GM21447 (cell line): ENCODE data around the gene GPRC5C.

Source experiments
- ATAC-seq: cut with Tn5 transposase; IDR thresholded peaks from one replicate; pipeline ENCODE4 v1.9.1; 2021; ENCODE audit not compliant: unreplicated experiment

The GPRC5C gene, protein sequence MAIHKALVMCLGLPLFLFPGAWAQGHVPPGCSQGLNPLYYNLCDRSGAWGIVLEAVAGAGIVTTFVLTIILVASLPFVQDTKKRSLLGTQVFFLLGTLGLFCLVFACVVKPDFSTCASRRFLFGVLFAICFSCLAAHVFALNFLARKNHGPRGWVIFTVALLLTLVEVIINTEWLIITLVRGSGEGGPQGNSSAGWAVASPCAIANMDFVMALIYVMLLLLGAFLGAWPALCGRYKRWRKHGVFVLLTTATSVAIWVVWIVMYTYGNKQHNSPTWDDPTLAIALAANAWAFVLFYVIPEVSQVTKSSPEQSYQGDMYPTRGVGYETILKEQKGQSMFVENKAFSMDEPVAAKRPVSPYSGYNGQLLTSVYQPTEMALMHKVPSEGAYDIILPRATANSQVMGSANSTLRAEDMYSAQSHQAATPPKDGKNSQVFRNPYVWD

GRCh38 chr17:74431568-74432423 lies at the start of gene GPRC5C:
GPRC5C (plus strand) TSS chr17:74432088; CDS start chr17:74439777, 7,689 bp downstream.
- no peak for ATAC-seq

- ATAC-seq: no peak
Observed at GRCh38 chr17:74383141-74383540, 48.7 kb upstream of the GPRC5C start.

GRCh38 chr17:74385201-74385600 lies 46.7 kb upstream of the GPRC5C start:
- ATAC-seq: no peak

DNA sequence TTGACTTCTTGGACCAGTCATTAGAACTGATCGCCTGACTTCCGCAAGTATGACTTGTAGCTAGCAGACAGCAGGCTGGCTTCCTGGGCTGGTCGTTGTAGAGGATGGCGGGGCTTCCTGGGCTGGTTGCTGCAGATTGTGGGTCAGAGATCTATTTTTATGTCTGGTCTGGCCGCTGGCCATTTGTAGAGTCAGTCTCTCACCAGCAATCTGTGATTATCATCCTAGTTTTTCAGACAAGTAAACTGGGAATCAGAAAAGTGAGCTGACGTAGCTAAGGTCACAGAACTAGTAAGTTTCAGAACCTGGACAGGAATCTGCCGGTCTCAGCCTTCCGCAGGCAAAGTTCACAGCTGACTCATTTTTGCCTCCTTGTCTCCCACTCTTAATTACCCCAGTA lies 45.5 kb upstream of the GPRC5C start:
- no peak for ATAC-seq

- ATAC-seq: no peak
Observed at GRCh38 chr17:74387365-74388218, 44.3 kb upstream of the GPRC5C start.

DNA sequence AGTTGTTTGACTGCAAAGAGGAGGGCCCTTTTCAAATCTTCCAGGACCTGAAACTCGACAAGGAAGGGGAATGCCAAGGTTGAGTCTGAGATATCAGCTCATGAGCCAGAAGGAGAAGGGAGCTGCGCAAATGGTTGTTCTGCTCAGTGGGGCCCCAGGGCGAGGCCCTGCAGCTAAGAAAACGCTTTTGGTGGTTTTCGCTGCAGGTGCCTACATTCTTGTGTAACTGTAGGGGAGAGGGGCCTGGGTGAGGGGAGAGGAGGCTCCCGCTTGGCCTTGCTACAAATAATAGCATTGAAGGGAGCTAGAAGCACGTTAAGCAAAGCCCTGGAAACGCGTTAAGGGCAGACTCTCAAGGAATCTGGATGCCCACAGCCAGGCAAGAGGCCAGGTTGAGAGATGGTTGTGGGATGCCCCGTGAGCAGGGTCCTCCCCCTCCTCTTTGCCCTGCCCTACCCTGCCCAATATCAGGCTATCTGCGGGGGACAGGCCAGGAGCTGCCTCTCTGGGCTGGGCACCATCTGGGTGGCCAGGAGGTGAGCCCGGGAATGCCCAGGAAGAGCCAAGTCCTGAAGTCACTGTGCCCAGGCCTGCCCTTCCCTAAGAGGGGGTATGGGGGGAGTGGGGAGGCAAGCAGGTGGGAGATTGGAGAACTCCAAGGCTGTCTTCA lies 42.7 kb upstream of the GPRC5C start:
- ATAC-seq: no peak

DNA sequence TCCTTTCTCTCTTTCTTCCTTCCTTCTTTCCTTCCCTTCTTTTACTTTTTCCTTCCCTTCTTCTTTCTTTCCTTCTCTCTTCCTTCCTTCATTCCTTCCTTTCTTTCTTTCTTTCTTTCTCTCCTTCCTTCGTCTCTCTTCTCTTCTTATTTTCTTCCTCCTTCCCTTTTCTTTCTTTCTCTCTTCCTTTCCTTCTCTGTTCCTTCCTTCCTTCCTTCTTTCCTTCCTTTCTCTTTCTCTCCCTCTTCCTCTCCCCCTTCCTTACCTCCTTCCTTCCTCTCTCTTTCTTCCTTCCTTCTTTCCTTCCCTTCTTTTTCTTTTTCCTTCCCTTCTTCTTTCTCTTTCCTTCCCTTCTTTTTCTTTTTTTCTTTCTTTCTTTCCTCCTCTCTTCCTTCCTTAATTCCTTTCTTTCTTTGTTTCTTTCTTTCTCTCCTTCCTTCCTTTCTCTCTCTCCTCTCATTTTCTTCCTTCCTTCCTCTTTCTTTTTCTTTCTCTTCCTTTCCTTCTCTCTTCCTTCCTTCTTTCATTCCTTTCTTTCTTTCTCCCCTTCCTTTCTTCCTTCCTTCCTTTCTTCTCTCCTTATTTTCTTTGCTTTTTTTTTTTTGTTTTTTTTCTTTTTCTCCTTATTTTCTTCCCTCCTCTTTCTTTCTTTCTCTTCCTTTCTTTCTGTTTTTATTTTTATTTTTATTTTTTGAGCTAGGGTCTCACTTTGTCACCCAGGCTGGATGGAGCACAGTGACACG lies 41.8 kb upstream of the GPRC5C start:
- no peak for ATAC-seq

GRCh38 chr17:74390680-74391653 lies 40.9 kb upstream of the GPRC5C start:
- ATAC-seq: no peak

- ATAC-seq: no peak
Observed at GRCh38 chr17:74391771-74392170, 40.1 kb upstream of the GPRC5C start.

GRCh38 chr17:74392848-74393247 lies 39.0 kb upstream of the GPRC5C start:
- no peak for ATAC-seq

GRCh38 chr17:74393346-74393942 lies 38.4 kb upstream of the GPRC5C start:
- no peak for ATAC-seq

DNA sequence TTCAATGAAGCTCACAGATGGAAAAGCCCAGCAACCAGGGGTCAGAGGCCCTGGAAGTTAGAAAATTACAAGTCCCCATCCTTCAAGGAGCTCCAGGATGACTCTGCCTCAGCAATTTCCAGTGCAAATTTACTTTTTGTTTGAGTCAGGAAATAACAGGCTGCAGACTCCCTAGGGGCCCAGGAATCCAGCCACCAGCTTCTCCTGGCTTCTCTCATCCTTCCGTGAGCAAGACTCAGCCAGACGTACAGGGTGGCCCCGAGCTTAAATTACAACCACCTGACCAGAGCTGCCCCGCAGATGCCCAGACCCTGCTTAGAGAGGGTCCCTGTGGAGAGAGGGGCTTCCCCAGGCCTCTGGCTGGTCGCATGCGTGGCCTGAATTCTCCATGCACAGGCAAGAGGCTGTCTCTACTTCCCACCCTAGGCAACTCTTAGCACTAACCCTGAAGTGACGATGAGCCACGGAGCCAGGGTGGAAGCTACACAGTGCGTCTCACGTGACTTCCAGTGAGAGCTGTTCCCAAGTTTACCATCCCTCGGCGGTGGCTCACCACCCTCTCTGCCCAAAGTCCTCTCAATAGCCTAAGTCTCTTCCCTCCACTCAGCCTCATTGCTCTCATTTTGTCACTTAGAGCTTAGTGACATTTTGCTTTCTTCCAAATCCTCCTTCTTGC lies 37.5 kb upstream of the GPRC5C start:
- no peak for ATAC-seq

DNA sequence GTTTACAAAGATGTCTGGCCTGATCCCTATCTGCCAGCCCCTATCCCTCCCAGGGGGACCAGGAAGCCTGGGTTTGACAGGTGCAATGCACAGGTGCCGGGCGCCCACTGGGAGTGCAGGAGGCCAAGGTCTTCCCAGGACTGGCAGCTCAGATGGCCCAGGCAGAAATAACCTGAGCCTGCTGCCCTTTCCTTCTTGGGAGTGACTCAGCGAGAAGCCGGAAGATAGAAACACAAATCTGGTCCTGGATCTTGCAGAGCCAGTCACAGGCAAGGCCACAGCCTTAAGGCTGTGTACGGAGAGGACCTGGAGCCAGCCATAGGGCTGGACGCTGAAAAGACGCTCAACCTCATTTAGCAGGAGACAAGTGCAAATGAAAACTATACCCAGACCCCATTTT lies 36.9 kb upstream of the GPRC5C start:
- no peak for ATAC-seq

DNA sequence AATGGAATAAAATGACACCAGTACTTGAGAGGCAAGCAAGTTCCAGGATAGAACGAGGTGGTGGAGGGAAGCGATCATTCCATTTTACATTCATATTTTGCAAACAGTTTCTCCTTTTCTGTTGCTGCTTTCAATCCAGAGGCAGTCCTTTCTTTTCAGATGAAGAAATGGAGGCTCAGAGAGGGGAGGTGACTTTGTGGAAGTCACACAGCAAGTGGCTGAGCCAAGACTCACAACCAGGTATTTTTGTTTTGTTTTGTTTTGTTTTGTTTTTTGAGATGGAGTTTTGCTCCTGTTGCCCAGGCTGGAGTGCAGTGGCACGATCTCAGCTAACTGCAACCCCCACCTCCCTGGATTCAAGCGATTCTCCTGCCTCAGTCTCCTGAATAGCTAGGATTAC lies 35.3 kb upstream of the GPRC5C start:
- no peak for ATAC-seq

- no peak for ATAC-seq
Observed at GRCh38 chr17:74402048-74402447, 29.8 kb upstream of the GPRC5C start.

GRCh38 chr17:74403512-74404137 lies 28.3 kb upstream of the GPRC5C start:
- ATAC-seq: no peak

GRCh38 chr17:74404218-74404617 lies 27.7 kb upstream of the GPRC5C start:
- ATAC-seq: no peak
